ELR (cell line): ENCODE data around the gene ASGR1.
A peak's percentile ranks its signal among the peaks of the same experiment; 100 is the strongest.
"Not testable (repeated sequence)": the region's sequence is repeated elsewhere in the genome, so short reads cannot be mapped to it uniquely, and the experiment has no call there.

Experiments
- DNase-seq: peaks from one replicate; pipeline ENCODE4 v3.0.0-alpha.2; 2015; ENCODE audit warnings: low read depth

Gene ASGR1

GRCh38 chr17:7190276-7190917 is 11.2 kb upstream of the ASGR1 start:
- no peak for DNase-seq

GRCh38 chr17:7186241-7186640 is 7.1 kb upstream of the ASGR1 start:
- DNase-seq: peak; percentile 28

- DNase-seq: no peak
Measured at GRCh38 chr17:7184647-7185046, 5.5 kb upstream of the ASGR1 start.

GRCh38 chr17:7184091-7184488 is 4.9 kb upstream of the ASGR1 start:
- DNase-seq: no peak

GRCh38 chr17:7183433-7184090 is 4.4 kb upstream of the ASGR1 start:
- DNase-seq: peak; percentile 17

GRCh38 chr17:7182101-7182500 is 2.9 kb upstream of the ASGR1 start:
- not testable (repeated sequence) for DNase-seq

- DNase-seq: no peak
Measured at GRCh38 chr17:7178973-7179316, 225 bp downstream of the ASGR1 start.

- DNase-seq: peak; percentile 56
Measured at GRCh38 chr17:7177954-7178477, 1.2 kb downstream of the ASGR1 start.

- peak; percentile 80 for DNase-seq
Measured at GRCh38 chr17:7177191-7177953, 1.8 kb downstream of the ASGR1 start.

- no peak for DNase-seq
Measured at GRCh38 chr17:7176841-7177190, 2.4 kb downstream of the ASGR1 start.

- DNase-seq: no peak
Measured at GRCh38 chr17:7176107-7176840, 2.9 kb downstream of the ASGR1 start.

- DNase-seq: no peak
Measured at GRCh38 chr17:7175330-7175733, 3.8 kb downstream of the ASGR1 start.

GRCh38 chr17:7174603-7175326 is 4.4 kb downstream of the ASGR1 start:
- no peak for DNase-seq

GRCh38 chr17:7173687-7174602 is 5.2 kb downstream of the ASGR1 start:
- DNase-seq: peak; percentile 23

GRCh38 chr17:7172522-7173191 is 6.5 kb downstream of the ASGR1 start:
- DNase-seq: not testable (repeated sequence)

- DNase-seq: not testable (repeated sequence)
Measured at GRCh38 chr17:7169565-7169908, 9.6 kb downstream of the ASGR1 start.

- not testable (repeated sequence) for DNase-seq
Measured at GRCh38 chr17:7168841-7169564, 10.2 kb downstream of the ASGR1 start.

- peak; percentile 18 for DNase-seq
Measured at GRCh38 chr17:7167832-7168231, 11.3 kb downstream of the ASGR1 start.

- DNase-seq: no peak
Measured at GRCh38 chr17:7166873-7167272, 12.3 kb downstream of the ASGR1 start.
